MV-4-11 (cell line): ENCODE data around the gene ROBO4.

ENCODE experiments used
- DNase-seq: peaks from one replicate; lab custom pipeline; 2025; lab: John Stamatoyannopoulos, UW

Gene ROBO4

DNA sequence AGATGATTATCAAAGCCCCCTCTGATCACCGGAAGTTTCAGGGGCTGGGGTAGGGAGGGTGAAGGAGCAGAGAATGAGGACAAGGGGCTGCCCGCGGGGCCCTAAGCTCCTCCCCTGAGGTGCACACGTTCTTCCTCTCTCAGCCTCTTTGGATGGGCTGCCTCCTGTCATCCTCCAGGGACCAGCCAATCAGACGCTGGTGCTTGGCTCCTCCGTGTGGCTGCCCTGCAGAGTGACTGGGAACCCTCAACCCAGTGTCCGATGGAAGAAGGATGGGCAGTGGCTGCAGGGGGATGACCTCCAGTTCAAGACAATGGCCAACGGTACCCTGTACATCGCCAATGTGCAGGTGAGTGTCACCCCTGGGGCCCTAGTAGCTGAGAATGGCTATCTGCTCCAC lies 24.9 kb downstream of the ROBO4 start:
- no peak for DNase-seq

- DNase-seq, result no peak
Measured at GRCh38 chr11:124872280-124872679, 25.4 kb downstream of the ROBO4 start.

DNA sequence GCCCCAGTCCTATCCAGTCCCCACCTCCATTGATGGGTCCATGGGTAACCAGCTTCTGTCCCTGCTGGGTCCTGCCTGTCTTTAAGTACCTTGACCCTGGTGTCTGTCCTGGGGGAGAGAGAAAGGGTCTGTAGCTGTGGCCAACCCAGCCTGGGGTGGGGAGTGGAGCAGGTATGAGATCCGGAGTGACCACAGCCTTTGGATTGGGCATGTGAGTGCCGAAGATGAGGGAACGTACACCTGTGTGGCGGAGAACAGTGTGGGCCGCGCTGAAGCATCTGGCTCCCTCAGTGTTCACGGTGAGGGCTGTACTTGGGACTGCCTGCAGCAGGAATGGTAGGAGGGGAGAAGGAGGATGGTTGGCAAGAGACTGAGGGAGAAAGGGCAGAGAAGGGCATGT lies 27.2 kb downstream of the ROBO4 start:
- no peak for DNase-seq

GRCh38 chr11:124869856-124870387 lies 27.7 kb downstream of the ROBO4 start:
- DNase-seq, result no peak

- DNase-seq, result no peak
Measured at GRCh38 chr11:124869331-124869730, 28.3 kb downstream of the ROBO4 start.

DNA sequence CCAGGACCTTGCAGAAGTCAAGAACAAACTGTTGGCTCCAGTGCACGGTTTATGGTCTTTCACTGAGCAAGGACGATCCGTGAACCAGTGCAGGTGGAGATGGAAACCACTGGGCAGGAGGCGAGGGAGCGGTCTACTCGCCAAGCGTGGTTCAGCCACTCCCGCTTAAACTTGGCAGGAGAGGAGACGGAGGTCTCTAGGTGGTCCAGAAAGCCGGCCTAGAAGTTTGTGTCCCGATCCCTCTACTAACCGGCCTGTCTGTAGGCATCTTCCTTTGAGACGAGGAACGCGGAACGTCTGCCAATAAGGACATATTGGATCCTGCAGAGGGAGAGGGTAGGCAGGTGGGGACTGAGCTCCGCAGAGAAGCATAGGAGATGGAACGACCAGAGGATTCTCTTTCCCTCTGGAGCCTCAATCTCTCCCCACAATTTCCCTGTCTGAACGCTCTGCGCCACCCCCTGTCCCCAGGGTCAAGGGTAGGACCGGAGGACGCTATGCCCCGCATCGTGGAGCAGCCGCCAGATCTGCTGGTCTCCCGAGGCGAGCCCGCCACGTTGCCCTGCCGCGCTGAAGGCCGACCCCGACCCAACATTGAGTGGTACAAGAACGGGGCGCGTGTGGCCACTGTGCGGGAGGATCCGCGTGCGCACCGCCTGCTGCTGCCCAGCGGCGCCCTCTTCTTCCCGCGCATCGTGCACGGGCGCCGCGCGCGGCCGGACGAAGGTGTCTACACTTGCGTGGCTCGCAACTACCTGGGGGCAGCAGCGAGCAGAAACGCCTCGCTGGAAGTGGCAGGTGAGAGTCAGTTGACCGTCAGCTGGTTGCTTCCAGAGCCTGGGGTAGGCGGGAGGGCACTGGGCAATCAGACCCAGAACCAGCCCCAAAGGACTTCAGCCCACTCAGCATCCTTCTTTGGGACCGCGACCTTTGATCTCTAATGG lies 29.1 kb downstream of the ROBO4 start:
- no peak for DNase-seq

- no peak for DNase-seq
Measured at GRCh38 chr11:124867700-124868099, 30.0 kb downstream of the ROBO4 start.

DNA sequence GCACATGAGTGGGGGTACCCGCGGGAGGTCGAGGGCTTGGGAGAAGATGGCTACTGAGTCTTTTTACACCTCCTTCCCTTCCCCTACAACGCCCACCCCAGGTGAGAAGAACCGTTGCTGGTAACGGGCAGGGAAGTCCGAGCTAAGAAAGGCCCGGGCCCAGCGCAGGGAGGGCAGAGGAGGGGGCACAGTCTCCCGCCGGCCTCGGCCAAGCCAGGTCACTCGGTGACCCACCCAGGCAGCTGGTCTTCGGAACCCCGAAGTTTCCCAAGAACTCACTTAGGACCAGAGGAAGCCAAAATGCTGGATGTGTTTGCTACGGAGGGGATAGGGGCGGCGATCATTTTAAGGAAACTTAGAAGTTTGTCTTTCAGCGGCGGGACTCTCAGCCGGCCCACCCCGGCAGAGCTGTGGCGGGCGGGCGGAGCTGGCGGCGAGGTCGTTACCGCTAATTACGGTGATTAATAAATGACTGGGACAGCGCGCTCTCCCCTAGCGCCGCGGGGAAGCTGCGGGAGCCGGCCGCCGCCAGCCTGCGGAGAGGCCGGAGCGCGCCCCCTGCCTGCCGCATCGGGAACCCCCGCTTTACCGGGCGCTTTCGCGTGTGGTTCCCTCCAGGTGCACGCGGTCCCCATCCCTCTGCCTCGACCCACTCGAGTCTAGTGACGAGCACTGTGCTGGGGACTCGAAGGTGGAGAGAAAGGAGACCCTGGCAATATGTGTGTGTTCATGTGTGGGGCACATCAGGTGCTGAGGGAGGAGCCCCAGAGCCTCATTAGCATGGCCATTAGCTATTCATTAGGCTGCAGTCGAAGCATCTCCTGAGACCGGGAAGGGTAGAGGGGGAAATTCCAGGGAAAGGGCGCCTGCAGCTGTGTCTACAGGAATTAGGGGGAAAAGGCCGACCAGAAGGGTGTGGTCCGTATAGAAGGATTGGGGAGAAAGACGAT lies 31.5 kb downstream of the ROBO4 start:
- no peak for DNase-seq

- no peak for DNase-seq
Measured at GRCh38 chr11:124865181-124865901, 32.3 kb downstream of the ROBO4 start, which contains the start of gene ROBO3. Gene ROBO3, plus strand, starts transcription at chr11:124865432. Its CDS starts 146 bp downstream, at chr11:124865578.

DNA sequence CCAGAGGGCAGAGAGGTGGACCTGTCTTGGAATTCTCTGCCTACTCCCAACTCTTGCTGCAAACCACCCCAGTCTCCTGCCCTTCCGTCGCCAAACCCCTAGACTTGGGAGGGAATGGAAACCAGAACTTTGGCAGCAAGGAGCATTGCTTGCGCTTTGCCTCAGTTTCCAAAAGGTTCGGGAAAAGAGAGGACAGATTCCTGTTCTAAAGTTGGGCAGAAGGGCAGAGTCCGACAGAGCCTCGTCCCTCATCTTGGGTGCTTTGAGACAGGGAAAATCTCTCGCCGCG lies 32.8 kb downstream of the ROBO4 start:
- no peak for DNase-seq

- no peak for DNase-seq
Measured at GRCh38 chr11:124864176-124864891, 33.3 kb downstream of the ROBO4 start.

GRCh38 chr11:124863826-124864165 lies 33.9 kb downstream of the ROBO4 start:
- no peak for DNase-seq

DNA sequence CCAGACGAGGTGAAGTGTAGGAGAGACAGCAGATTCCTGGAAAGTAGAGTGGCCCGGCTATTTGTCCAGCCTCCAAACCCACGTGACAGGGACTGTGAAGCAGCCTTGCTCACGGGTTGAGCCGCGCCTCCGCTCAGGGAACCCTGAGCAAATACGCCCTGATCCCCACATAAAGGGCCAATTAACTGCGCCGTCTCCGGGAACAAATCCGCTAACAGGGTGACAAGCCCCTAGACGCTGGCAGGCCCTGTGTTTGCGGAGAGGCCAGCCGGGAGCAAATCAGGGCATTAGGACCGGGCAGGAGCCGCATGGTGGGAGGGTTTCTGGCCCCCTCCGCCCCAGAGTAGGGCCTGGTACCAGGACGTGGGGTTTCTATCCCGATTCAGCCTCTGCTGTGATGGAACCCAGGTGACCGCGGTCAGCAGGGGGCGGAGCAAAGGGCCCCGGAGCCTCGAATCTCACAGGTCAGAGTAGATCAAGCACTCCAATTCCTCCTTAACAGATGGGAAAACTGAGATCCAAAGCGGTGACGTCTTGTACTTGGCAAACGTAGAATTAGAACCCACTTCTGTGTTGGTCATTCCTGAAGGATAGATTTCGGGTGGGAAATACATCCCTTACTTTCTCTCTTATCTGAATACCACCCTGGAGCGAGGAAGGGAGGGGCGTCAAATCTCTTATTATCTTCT lies 34.4 kb downstream of the ROBO4 start:
- no peak for DNase-seq

- DNase-seq, result no peak
Measured at GRCh38 chr11:124861670-124862069, 36.0 kb downstream of the ROBO4 start.

DNA sequence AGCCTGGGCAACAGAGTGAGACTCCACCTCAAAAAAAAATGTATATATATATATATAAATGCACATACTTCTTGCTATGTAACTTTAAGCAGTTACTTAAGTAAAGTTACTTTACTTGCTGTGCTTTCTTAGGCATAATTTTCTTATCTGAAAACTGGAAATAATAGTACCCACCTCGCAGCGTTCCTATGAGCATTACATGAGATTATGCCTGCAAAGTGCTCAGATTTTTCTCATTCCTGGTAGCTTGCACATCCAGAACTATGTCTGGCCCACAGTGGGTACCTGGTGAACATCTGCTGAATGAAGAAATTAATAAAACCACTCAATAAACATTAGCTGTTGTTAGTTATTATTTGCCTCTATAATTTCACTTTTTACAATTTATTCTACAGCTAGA lies 38.5 kb downstream of the ROBO4 start:
- no peak for DNase-seq

DNA sequence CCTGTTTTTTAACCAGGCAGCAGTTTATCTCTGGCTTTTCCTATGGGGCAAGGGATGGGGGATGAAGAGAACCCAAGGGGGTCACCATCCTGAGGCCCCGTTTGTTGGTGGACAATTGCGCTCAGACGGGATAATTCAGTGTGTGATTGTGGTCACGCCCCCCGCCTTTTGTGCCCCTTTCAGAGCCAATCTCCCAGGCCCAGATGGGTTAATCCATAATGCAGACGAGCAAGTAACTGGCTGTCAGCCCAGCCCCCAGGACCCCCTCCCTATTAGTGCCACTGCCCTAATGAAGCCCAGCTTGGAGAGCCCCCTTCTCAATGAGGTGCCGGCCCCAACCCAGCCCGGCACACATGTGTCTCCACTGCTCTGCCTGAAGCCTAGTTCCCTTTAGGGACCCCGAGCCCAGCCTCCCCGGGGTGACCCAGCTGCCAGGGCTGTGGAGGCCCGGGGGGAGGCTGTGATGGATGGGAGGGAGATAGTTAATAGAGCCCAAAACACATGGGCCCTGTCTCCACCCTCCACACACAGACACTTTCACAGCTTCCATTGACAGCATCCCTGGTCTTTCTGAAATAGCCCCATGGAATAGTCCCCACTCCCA lies 51.5 kb downstream of the ROBO4 start:
- no peak for DNase-seq

- DNase-seq, result no peak
Measured at GRCh38 chr11:124844664-124845079, 53.0 kb downstream of the ROBO4 start.

DNA sequence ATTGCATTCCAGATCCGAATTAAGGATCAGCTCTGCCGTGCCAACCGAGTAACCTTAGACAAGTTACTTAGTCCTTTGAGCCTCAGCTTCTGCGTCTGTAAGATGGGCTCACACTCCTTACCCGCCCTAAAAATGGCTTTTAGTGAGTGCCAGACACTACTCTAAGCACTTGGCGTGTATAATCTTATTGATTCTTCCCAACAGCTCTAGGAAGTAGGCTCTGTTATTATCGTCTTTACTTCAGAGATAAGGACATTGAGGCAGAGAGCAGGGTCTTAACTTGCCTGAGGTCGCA lies 54.1 kb downstream of the ROBO4 start:
- no peak for DNase-seq

GRCh38 chr11:124842305-124842704 lies 55.4 kb downstream of the ROBO4 start:
- DNase-seq, result no peak

DNA sequence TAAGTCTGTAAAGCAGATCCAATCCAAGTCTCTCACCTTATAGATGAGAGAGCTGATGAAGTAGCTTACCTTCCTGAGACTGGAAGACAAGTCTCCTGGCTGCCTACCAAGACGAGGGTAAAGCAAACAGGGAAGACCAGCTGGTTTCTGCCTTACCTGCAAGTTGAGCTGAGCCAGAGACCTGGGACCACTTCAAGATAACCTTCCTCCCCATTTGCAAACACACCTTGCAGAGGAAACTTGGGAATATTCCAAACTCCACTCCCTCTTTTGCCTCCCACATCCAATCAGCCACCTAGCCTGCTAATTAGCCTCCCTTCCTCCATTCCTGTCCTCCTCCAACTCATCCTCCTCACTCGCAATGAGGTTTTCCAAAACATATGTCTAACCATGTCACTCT lies 55.8 kb downstream of the ROBO4 start:
- no peak for DNase-seq

DNA sequence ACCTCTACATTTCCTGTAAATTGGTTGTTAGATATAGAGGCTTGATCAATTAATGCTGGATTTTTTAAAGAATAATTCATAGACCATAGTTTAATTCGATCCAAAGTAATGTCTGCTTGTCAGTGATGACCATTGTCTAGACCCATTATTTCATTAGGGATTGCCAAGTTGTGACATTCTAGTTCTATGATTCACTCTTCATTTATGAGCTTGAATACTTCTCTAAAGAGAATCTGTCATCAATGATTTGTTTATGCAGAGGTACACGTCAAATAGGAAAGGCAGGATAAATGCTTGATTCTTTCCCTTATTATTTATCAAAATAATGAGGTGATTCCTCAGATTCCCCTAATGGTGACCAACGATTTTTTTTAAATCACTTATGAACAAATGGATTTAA lies 56.5 kb downstream of the ROBO4 start:
- no peak for DNase-seq
